SU-DHL-6 (cell line): ENCODE measurements around the gene WIPI1.

Source experiments
- H2AFZ ChIP-seq: fragments of 200-600 bp; sonication (generic); 2 replicates; pipeline ENCODE4 v1.6.1; 2014; ENCODE audit warnings: low read depth, mild to moderate bottlenecking, moderate library complexity, mixed read lengths, antibody characterized with exemption, low read length; ENCODE audit not compliant: severe bottlenecking
- H3F3A ChIP-seq: fragments of 200-600 bp; shearing (Covaris generic); 2 replicates; pipeline ENCODE4 v1.6.0; 2016; ENCODE audit warnings: antibody characterized with exemption, mild to moderate bottlenecking; ENCODE audit not compliant: insufficient read depth
- H3K27ac ChIP-seq: fragments of 200-600 bp; sonication (generic); 2 replicates; pipeline ENCODE4 v1.5.1; 2016; ENCODE audit warnings: low read depth, mild to moderate bottlenecking, low read length, moderate library complexity, mixed read lengths
- H3K27me3 ChIP-seq: fragments of 200-600 bp; sonication (generic), shearing (Covaris generic); 2 replicates; pipeline ENCODE4 v1.6.0; 2014; ENCODE audit warnings: mild to moderate bottlenecking, low read length
- H3K36me3 ChIP-seq: fragments of 200-600 bp; sonication (generic); 2 replicates; pipeline ENCODE4 v1.6.1; 2014; ENCODE audit warnings: mild to moderate bottlenecking, low read length, mixed read lengths
- H3K4me2 ChIP-seq: fragments of 300-600, 200-600 bp; shearing (Covaris generic), sonication (generic); 2 replicates; pipeline ENCODE4 v1.6.0; 2014; ENCODE audit warnings: low read length, low read depth, mild to moderate bottlenecking; ENCODE audit not compliant: poor library complexity, severe bottlenecking
- H3K4me3 ChIP-seq: fragments of 200-600 bp; sonication (generic); 2 replicates; pipeline ENCODE4 v1.5.1; 2014; ENCODE audit warnings: antibody characterized with exemption, low read length, mild to moderate bottlenecking, mixed read lengths; ENCODE audit not compliant: insufficient read depth, poor library complexity, severe bottlenecking
- H3K79me2 ChIP-seq: fragments of 200-600 bp; sonication (generic); 2 replicates; pipeline ENCODE4 v1.6.1; 2014; ENCODE audit warnings: mild to moderate bottlenecking, low read length, moderate library complexity; ENCODE audit not compliant: insufficient read depth
- H3K9ac ChIP-seq: fragments of 200-600 bp; sonication (generic); 2 replicates; pipeline ENCODE4 v1.7.0; 2014; ENCODE audit warnings: mild to moderate bottlenecking, low read length
- H3K9me2 ChIP-seq: fragments of 200-600 bp; sonication (generic); replicated peaks from 2 replicates; pipeline ENCODE4 v1.6.1; 2014; ENCODE audit warnings: low read length; ENCODE audit not compliant: insufficient read depth
- H3K9me3 ChIP-seq: fragments of 200-600 bp; sonication (generic); 2 replicates; pipeline ENCODE4 v1.6.1; 2014; ENCODE audit warnings: low read length, mixed read lengths; ENCODE audit not compliant: insufficient read depth
- H4K20me1 ChIP-seq: fragments of 200-600 bp; sonication (generic); 2 replicates; pipeline ENCODE4 v1.6.1; 2014; ENCODE audit warnings: low read depth, mild to moderate bottlenecking, antibody characterized with exemption, low read length, moderate library complexity, mixed read lengths
- CTCF ChIP-seq: fragments of 200-600 bp; sonication (generic); IDR thresholded peaks from one replicate; pipeline ENCODE4 v1.5.1; 2017; ENCODE audit warnings: antibody characterized with exemption, mild to moderate bottlenecking, low read length, moderate library complexity; ENCODE audit not compliant: insufficient read depth, poor library complexity, severe bottlenecking
- EZH2phosphoT487 ChIP-seq: fragments of 200-600 bp; sonication (generic), shearing (Covaris generic); conservative IDR thresholded peaks from 2 replicates; pipeline ENCODE4 v1.6.1; 2018; ENCODE audit warnings: mild to moderate bottlenecking, antibody characterized with exemption, low read length, moderate library complexity, mixed read lengths

Gene WIPI1, protein sequence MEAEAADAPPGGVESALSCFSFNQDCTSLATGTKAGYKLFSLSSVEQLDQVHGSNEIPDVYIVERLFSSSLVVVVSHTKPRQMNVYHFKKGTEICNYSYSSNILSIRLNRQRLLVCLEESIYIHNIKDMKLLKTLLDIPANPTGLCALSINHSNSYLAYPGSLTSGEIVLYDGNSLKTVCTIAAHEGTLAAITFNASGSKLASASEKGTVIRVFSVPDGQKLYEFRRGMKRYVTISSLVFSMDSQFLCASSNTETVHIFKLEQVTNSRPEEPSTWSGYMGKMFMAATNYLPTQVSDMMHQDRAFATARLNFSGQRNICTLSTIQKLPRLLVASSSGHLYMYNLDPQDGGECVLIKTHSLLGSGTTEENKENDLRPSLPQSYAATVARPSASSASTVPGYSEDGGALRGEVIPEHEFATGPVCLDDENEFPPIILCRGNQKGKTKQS

GRCh38 chr17:68457168-68457538, at the start of gene WIPI1:
Gene WIPI1 (minus strand): TSS chr17:68457496. CDS start chr17:68457421, 75 bp downstream.
- Histone ChIP-seq H3F3A (peaks cover 7% of the 10 kb centered on the region; the same call in 1 of the 2 replicates), H3K27ac (no peak within 1 kb of the TSS), H3K27me3 (no peaks in the 10 kb centered on the region), H3K9ac (peak within 1 kb of the TSS; percentile 52), H3K4me3 (peak within 1 kb of the TSS; percentile 62), H3K9me3 (no peaks in the 10 kb centered on the region), H3K4me2 (peak within 1 kb of the TSS; percentile 76), H3K79me2 (no peaks in the 10 kb centered on the region), H3K9me2 (no peaks in the 10 kb centered on the region), H4K20me1 (no peaks in the 10 kb centered on the region), H3K36me3 (no peaks in the 10 kb centered on the region), H2AFZ (peak within 1 kb of the TSS; percentile 44)
- TF ChIP-seq CTCF (no peak), EZH2phosphoT487 (no peak)

- no peak for TF ChIP-seq CTCF
- TF ChIP-seq EZH2phosphoT487 = no peak
- Histone ChIP-seq H3K4me3 (no peak overlapping the region), H3K79me2 (no peaks in the 10 kb centered on the region), H3K36me3 (no peaks in the 10 kb centered on the region), H3F3A (0 out of 2 replicates have a peak, but pooled peaks cover under 1% of the 10 kb centered on the region), H4K20me1 (no peaks in the 10 kb centered on the region), H3K27me3 (no peaks in the 10 kb centered on the region), H3K9me3 (no peaks in the 10 kb centered on the region), H3K4me2 (no peak overlapping the region), H3K9me2 (no peaks in the 10 kb centered on the region), H3K9ac (no peak overlapping the region), H3K27ac (no peak overlapping the region), H2AFZ (no peak overlapping the region)
Measured at GRCh38 chr17:68505951-68506350, 48.7 kb upstream of the WIPI1 start.

DNA sequence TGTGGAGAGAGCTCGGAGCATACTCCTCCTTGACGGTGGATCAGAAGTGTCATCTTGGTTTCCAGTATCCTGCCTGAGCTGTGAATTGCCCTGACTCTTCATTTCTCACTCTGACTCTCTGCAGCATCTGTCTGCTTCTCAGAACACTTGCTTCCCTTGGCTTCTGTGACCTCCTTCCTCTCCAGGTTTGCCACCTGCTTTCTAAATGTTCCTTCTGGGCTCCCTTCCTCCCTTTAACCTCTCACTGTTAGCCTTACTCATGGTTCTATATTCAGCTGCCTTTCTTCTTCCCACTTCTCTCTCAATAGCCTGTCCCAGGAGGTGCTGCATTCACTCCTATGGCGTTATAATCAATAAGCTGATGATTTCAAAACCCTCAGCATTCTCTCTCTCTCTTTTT, 43.8 kb upstream of the WIPI1 start:
- Histone ChIP-seq H3K36me3 (no peaks in the 10 kb centered on the region), H3K27ac (no peak overlapping the region), H3K4me2 (no peak overlapping the region), H4K20me1 (no peaks in the 10 kb centered on the region), H3F3A (0 out of 2 replicates have a peak, but pooled peaks cover 4% of the 10 kb centered on the region), H2AFZ (no peak overlapping the region), H3K27me3 (no peaks in the 10 kb centered on the region), H3K9me3 (no peaks in the 10 kb centered on the region), H3K79me2 (no peaks in the 10 kb centered on the region), H3K4me3 (no peak overlapping the region), H3K9ac (no peak overlapping the region), H3K9me2 (no peaks in the 10 kb centered on the region)
- TF ChIP-seq CTCF (no peak), EZH2phosphoT487 (no peak)
